ENCODE data around the gene SSBP3.

SSBP3 gene

DNA sequence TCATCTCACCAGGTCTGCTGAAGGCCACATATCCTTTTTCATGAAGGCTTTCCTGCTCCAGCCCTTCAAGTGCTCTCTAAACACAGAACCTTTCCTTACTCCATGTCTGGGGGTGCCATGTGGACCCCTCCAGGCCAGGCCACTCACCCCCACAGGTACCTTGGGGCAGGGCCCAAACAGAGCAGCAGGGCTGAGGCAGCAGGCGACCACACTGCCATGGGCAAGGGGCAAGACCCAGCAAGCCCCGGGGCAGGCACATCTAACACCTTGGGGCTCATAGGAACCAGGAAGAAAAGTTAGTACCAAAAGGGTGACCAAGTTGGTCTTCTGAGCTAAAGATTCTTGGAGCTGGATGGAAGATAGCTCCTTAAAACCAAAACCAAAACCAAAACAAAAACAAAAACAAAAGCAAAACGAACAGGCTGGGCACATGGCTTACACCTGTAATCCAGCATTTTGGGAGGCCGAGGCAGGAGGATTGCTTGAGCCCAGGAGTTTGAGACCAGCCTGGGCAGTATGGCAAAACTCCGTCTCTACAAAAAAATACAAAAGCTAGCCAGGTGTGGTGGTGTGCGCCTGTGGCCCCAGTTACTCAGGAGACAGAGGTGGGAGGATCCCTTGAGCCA, 142.5 kb downstream of the SSBP3 start:
- POLR2A ChIA-PET = no interaction called here
- DNase-seq (ENCODE audit: extremely low spot score) = no peak
- CTCF ChIA-PET = interaction anchor here (0.6 to 1.7 kb wide), 3 partner anchors 11 to 142 kb away, joined by 3 to 6 read pairs (median 4); partner anchors contain the start of gene SSBP3
- TF ChIP-seq FOXA1 (IDR thresholded peaks at IDR 0.05) = no peak
- TF ChIP-seq, protein P1, sequence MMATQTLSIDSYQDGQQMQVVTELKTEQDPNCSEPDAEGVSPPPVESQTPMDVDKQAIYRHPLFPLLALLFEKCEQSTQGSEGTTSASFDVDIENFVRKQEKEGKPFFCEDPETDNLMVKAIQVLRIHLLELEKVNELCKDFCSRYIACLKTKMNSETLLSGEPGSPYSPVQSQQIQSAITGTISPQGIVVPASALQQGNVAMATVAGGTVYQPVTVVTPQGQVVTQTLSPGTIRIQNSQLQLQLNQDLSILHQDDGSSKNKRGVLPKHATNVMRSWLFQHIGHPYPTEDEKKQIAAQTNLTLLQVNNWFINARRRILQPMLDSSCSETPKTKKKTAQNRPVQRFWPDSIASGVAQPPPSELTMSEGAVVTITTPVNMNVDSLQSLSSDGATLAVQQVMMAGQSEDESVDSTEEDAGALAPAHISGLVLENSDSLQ (IDR thresholded peaks at IDR 0.05) = no peak
- TF ChIP-seq LEF1 (IDR thresholded peaks at IDR 0.05; ENCODE audit: borderline replicate concordance) = no peak
- no peak for TF ChIP-seq L3MBTL2 (conservative IDR thresholded peaks at IDR 0.05)
- no peak for TF ChIP-seq ELF4 (IDR thresholded peaks at IDR 0.05)
- no peak for TF ChIP-seq ZNF384 (IDR thresholded peaks at IDR 0.05)
- no peak for TF ChIP-seq NFRKB (IDR thresholded peaks at IDR 0.05)
- no peak for TF ChIP-seq FOXK2 (IDR thresholded peaks at IDR 0.05)
- TF ChIP-seq SUZ12 (IDR thresholded peaks at IDR 0.05) = no peak
- TF ChIP-seq ARNT (IDR thresholded peaks at IDR 0.05) = no peak
- no peak for TF ChIP-seq SP1 (IDR thresholded peaks at IDR 0.05)
- no peak for TF ChIP-seq BHLHE40 (IDR thresholded peaks at IDR 0.05; ENCODE audit: borderline replicate concordance)
- TF ChIP-seq FOXM1 (IDR thresholded peaks at IDR 0.05; ENCODE audit: borderline replicate concordance) = no peak
- no peak for TF ChIP-seq TARDBP (IDR thresholded peaks at IDR 0.05)
- no peak for TF ChIP-seq CTBP1 (IDR thresholded peaks at IDR 0.05; ENCODE audit: borderline replicate concordance)
- no peak for TF ChIP-seq HDGF (IDR thresholded peaks at IDR 0.05; ENCODE audit: borderline replicate concordance)

DNA sequence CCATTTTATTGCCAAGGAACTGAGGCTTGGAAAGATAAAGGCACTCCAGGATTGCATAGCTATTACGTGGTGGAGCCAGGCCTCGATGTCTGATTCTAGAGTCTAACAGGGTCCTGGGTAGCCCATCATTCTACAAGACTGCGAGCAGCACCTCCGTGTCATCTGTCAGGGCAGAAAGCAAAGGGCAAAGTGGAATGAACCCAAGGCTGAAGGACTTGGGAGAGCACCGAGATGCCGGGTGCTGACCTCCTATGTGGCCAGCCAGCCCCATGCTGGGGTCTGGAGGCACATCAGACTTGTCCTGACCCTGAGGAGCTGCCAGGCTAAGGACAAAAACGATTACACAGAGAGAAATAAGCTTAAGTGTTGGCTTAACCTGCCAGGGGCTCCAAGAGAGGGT, 143.9 kb downstream of the SSBP3 start:
- no peak for DNase-seq (ENCODE audit: extremely low spot score)
- ChIA-PET POLR2A (no interaction called here), CTCF (interaction anchor here (1.2 kb wide), 1 partner anchor 9 kb away, joined by 5 read pairs; no protein-coding TSS in a partner anchor)
- TF ChIP-seq ARNT (IDR thresholded peaks at IDR 0.05) (no peak), FOXM1 (IDR thresholded peaks at IDR 0.05; ENCODE audit: borderline replicate concordance) (no peak), TARDBP (IDR thresholded peaks at IDR 0.05) (no peak)
- TF ChIP-seq, protein P1 (IDR thresholded peaks at IDR 0.05) = no peak

DNA sequence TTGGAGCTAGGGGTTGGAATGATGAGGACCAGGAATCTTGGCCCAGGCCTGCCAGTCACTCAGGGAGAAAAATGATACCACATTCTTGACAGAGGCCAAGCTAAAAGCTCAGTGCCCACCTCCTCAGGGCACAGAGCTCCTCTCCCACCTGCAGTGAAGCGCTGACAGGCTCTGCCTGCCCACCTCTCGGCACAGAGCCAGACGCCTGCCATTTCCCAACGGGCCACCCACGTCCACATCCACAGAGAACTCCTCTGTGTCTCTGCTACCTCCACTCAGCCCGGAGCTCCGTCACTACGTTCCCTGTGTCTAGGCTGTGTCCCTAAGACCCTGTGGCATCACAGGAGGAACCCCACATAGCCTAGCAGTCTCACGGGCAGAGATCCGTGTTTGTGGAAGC, 145.4 kb downstream of the SSBP3 start:
- TF ChIP-seq TARDBP (IDR thresholded peaks at IDR 0.05) (no peak), HDGF (IDR thresholded peaks at IDR 0.05; ENCODE audit: borderline replicate concordance) (no peak), FOXK2 (IDR thresholded peaks at IDR 0.05) (no peak), BHLHE40 (IDR thresholded peaks at IDR 0.05; ENCODE audit: borderline replicate concordance) (no peak), NFRKB (IDR thresholded peaks at IDR 0.05) (no peak), LEF1 (IDR thresholded peaks at IDR 0.05; ENCODE audit: borderline replicate concordance) (no peak), FOXM1 (IDR thresholded peaks at IDR 0.05; ENCODE audit: borderline replicate concordance) (no peak), ARNT (IDR thresholded peaks at IDR 0.05) (no peak)
- TF ChIP-seq, protein P1 (IDR thresholded peaks at IDR 0.05) = no peak
- CTCF ChIA-PET = interaction anchor here (1.2 kb wide), 1 partner anchor 8 kb away, joined by 5 read pairs; no protein-coding TSS in a partner anchor
- POLR2A ChIA-PET = no interaction called here
- DNase-seq (ENCODE audit: extremely low spot score) = no peak

DNA sequence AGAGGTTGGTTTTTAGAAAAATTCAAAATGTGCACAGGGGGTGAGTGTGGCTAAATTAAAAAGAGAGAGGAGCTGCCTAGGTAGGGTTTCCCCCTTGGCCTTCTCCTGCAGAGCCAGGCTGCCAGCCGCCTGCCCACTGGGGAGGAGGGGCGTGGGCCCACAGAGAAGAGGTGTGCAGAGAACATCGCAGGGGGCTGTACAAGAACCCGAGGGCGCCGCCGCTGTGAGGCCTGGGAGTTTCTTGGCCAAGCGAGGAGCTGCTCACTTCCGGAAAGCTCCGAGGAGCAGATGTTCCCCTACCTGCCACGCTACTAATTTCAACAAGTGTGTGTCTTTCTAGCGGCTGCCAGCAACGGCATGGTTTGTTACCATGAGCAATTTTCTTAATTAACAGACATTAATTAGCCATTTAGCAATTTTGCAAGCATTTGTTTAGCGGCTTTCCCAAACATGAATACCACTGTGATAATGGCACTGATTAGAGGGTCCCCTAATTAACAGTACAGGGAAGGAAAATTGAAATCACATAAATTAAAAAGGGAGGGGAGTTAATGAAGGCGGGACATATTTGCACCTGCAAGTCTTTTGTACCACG, 146.6 kb downstream of the SSBP3 start:
- TF ChIP-seq NFRKB (IDR thresholded peaks at IDR 0.05) = no peak
- TF ChIP-seq FOXA1 (IDR thresholded peaks at IDR 0.05) = no peak
- no peak for TF ChIP-seq FOXK2 (IDR thresholded peaks at IDR 0.05)
- no peak for TF ChIP-seq BHLHE40 (IDR thresholded peaks at IDR 0.05; ENCODE audit: borderline replicate concordance)
- no peak for TF ChIP-seq CTBP1 (IDR thresholded peaks at IDR 0.05; ENCODE audit: borderline replicate concordance)
- TF ChIP-seq SUZ12 (IDR thresholded peaks at IDR 0.05) = no peak
- TF ChIP-seq ZNF384 (IDR thresholded peaks at IDR 0.05) = no peak
- TF ChIP-seq ARNT (IDR thresholded peaks at IDR 0.05) = no peak
- no peak for TF ChIP-seq SP1 (IDR thresholded peaks at IDR 0.05)
- no peak for TF ChIP-seq ELF4 (IDR thresholded peaks at IDR 0.05)
- no peak for TF ChIP-seq L3MBTL2 (conservative IDR thresholded peaks at IDR 0.05)
- no peak for TF ChIP-seq FOXM1 (IDR thresholded peaks at IDR 0.05; ENCODE audit: borderline replicate concordance)
- no peak for TF ChIP-seq HDGF (IDR thresholded peaks at IDR 0.05; ENCODE audit: borderline replicate concordance)
- TF ChIP-seq LEF1 (IDR thresholded peaks at IDR 0.05; ENCODE audit: borderline replicate concordance) = no peak
- TF ChIP-seq, protein P1 (IDR thresholded peaks at IDR 0.05) = no peak
- ChIA-PET CTCF (no interaction called here), POLR2A (no interaction called here)
- no peak for DNase-seq (ENCODE audit: extremely low spot score)

DNA sequence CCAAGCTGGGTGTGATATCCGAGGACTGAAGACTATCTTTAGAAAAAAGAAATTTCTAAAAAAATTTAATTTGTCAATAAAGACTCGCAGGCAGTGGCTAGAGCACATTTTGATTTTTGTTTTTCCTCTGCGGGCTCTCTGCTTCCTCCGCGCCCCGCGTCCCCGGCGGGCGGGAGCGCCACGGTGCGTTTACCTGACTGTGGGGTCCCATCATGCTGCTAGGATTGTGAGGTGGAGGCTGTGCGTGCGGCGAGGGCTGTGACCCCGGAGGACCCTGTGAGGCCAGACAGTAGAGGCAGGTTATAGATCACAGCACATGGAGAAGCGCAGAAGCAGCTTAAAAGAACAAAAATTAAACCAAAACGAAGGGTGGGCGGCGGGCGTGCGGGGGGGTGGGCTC, 148.3 kb downstream of the SSBP3 start:
- DNase-seq (ENCODE audit: extremely low spot score) = no peak
- TF ChIP-seq SUZ12 (IDR thresholded peaks at IDR 0.05) (no peak), FOXK2 (IDR thresholded peaks at IDR 0.05) (no peak)
- TF ChIP-seq, protein P1 (IDR thresholded peaks at IDR 0.05) = no peak
- CTCF ChIA-PET = no interaction called here
- POLR2A ChIA-PET = no interaction called here

Data from HEK293T (cell line).